Liver (tissue), 9 donors: ENCODE measurements around the gene XXYLT1. TPM values are rescaled to one million over a fixed set of nuclear protein-coding genes. Genes with fewer than 3 reads are reported as not detected.

Experiments
- DNase-seq: peaks from one replicate; pipeline ENCODE4 v3.0.0-alpha.2; 2017; ENCODE audit warnings: low spot score
- H3K27ac ChIP-seq, 2 donors: one replicate each; pipeline ENCODE4 v1.7.0; 2013; ENCODE audit warnings: inconsistent platforms in 2 of 2, low read length in 2 of 2, control low read depth in 1 of 2, low read depth in 1 of 2, mild to moderate bottlenecking in 1 of 2
- H3K27me3 ChIP-seq, 4 donors: one replicate each; pipeline versions ENCODE4 v1.6.1 to v1.7.0; 2013; ENCODE audit warnings: low read length in 3 of 4, inconsistent platforms in 1 of 4, mild to moderate bottlenecking in 1 of 4, moderate library complexity in 1 of 4; ENCODE audit not compliant: control insufficient read depth in 4 of 4, insufficient read depth in 4 of 4
- H3K36me3 ChIP-seq, 4 donors: one replicate each; pipeline versions ENCODE4 v1.6.1 to v1.7.0; 2013; ENCODE audit warnings: low read length in 3 of 4, mild to moderate bottlenecking in 3 of 4, low read depth in 1 of 4, moderate library complexity in 1 of 4; ENCODE audit not compliant: control insufficient read depth in 4 of 4, insufficient read depth in 3 of 4
- H3K4me1 ChIP-seq, 4 donors: one replicate each; pipeline versions ENCODE4 v1.6.1 to v1.7.0; 2013; ENCODE audit warnings: low read length in 3 of 4, mild to moderate bottlenecking in 3 of 4, moderate library complexity in 1 of 4; ENCODE audit not compliant: control insufficient read depth in 4 of 4, insufficient read depth in 4 of 4
- H3K4me3 ChIP-seq, 3 donors: one replicate each; pipeline versions ENCODE4 v1.6.1 to v1.7.0; 2013; ENCODE audit warnings: low read length in 3 of 3, control low read depth in 1 of 3, low read depth in 1 of 3, mild to moderate bottlenecking in 1 of 3
- H3K9ac ChIP-seq, 2 donors: one replicate each; pipeline ENCODE4 v1.7.0; 2013; ENCODE audit warnings: low read length in 2 of 2, mild to moderate bottlenecking in 2 of 2, moderate library complexity in 2 of 2, control low read depth in 1 of 2, low read depth in 1 of 2
- H3K9me3 ChIP-seq, 4 donors: one replicate each; pipeline versions ENCODE4 v1.6.1 to v1.7.0; 2013; ENCODE audit warnings: low read length in 3 of 4; ENCODE audit not compliant: control insufficient read depth in 4 of 4
- ATF3 ChIP-seq: IDR thresholded peaks from 2 replicates; pipeline ENCODE4 v1.6.1; 2016; ENCODE audit warnings: antibody characterized with exemption
- CTCF ChIP-seq: fragments of 150-350 bp; IDR thresholded peaks from 2 replicates; pipeline ENCODE4 v1.5.1; 2017; ENCODE audit warnings: improper control_type of control experiment, low read depth, low read length; ENCODE audit not compliant: missing input control
- EGR1 ChIP-seq, 2 donors: IDR thresholded peaks; 2 replicates each; pipeline ENCODE4 v1.6.1; 2016 to 2018; ENCODE audit warnings: antibody characterized with exemption in 2 of 2, low read depth in 2 of 2
- FOXA1 ChIP-seq: IDR thresholded peaks from 2 replicates; pipeline ENCODE4 v1.6.1; 2016; ENCODE audit warnings: antibody characterized with exemption
- FOXA2 ChIP-seq: IDR thresholded peaks from 2 replicates; pipeline ENCODE4 v1.6.1; 2016; ENCODE audit warnings: antibody characterized with exemption
- GABPA ChIP-seq, 2 donors: IDR thresholded peaks in 1 of 2; conservative IDR thresholded peaks in 1 of 2; 2 replicates each; pipeline ENCODE4 v1.6.1; 2016; ENCODE audit warnings: antibody characterized with exemption in 2 of 2, mild to moderate bottlenecking in 1 of 2, moderate library complexity in 1 of 2
- HNF4A ChIP-seq, 2 donors: conservative IDR thresholded peaks; 2 replicates each; pipeline ENCODE4 v1.6.1; 2016; ENCODE audit warnings: antibody characterized with exemption in 2 of 2, mild to moderate bottlenecking in 2 of 2
- HNF4G ChIP-seq: IDR thresholded peaks from 2 replicates; pipeline ENCODE4 v1.6.1; 2016; ENCODE audit warnings: antibody characterized with exemption
- JUND ChIP-seq, 2 donors: IDR thresholded peaks; 2 replicates each; pipeline ENCODE4 v1.6.1; 2016; ENCODE audit warnings: antibody characterized with exemption in 2 of 2
- MAX ChIP-seq: IDR thresholded peaks from 2 replicates; pipeline ENCODE4 v1.6.1; 2016; ENCODE audit warnings: antibody characterized with exemption
- NR2F2 ChIP-seq: IDR thresholded peaks from 2 replicates; pipeline ENCODE4 v1.6.1; 2016; ENCODE audit warnings: antibody characterized with exemption
- RAD21 ChIP-seq, 2 donors: IDR thresholded peaks; 2 replicates each; pipeline ENCODE4 v1.6.1; 2016; ENCODE audit warnings: antibody characterized with exemption in 2 of 2, mild to moderate bottlenecking in 2 of 2
- REST ChIP-seq: IDR thresholded peaks from 2 replicates; pipeline ENCODE4 v1.6.1; 2016; ENCODE audit warnings: antibody characterized with exemption, mild to moderate bottlenecking
- RXRA ChIP-seq, 2 donors: IDR thresholded peaks; 2 replicates each; pipeline ENCODE4 v1.6.1; 2017 to 2018; ENCODE audit warnings: antibody characterized with exemption in 2 of 2, mild to moderate bottlenecking in 1 of 2
- SP1 ChIP-seq: IDR thresholded peaks from 2 replicates; pipeline ENCODE4 v1.6.1; 2018; ENCODE audit warnings: antibody characterized with exemption, mild to moderate bottlenecking
- TAF1 ChIP-seq: conservative IDR thresholded peaks from 2 replicates; pipeline ENCODE4 v1.6.1; 2016; ENCODE audit warnings: antibody characterized with exemption, mild to moderate bottlenecking
- YY1 ChIP-seq: IDR thresholded peaks from 2 replicates; pipeline ENCODE4 v1.6.1; 2016; ENCODE audit warnings: antibody characterized with exemption, mild to moderate bottlenecking
- ZBTB33 ChIP-seq: IDR thresholded peaks from 2 replicates; pipeline ENCODE4 v1.6.1; 2016; ENCODE audit warnings: antibody characterized with exemption
- WGBS: extraction: QIAGEN DNeasy Blood & Tissue Kit; methylation state at CpG from one replicate; pipeline ENCODE4 v1.1.7; 2013; 5-methylcytosine and 5-hydroxymethylcytosine counted together
- polyA plus RNA-seq, 2 donors: library from polyadenylated mRNA; stranded (reverse) in 1 of 2; unstranded in 1 of 2; fragments of 200-250 nt in 1 of 2; fragments of >200 nt in 1 of 2; fragmentation: Nextera tagmentation in 1 of 2; extraction: Ambion mirVana in 1 of 2; gene quantifications; one replicate each; pipeline versions ENCODE4 v1.2.1 to v1.2.3, GENCODE V29; 2013 to 2015
- total RNA-seq, 2 donors: library from RNA; depleted of rRNA; stranded (reverse); fragments of >200 nt; gene quantifications; one replicate each; pipeline ENCODE4 v1.2.3, GENCODE V29; 2014
- donor health status: healthy.
- donor health status: healthy.
- donor health status: healthy.
- donor health status: healthy.
- donor health status: healthy.

The XXYLT1 gene
- total and polyA plus RNA-seq, 4 donors = 0.93 to 7.6 (median 2.8) TPM

GRCh38 chr3:195131176-195131575 lies 139.8 kb downstream of the XXYLT1 start:
- Histone ChIP-seq H3K36me3 (no peaks in the 10 kb centered on the region), H3K9me3 (no peaks in the 10 kb centered on the region), H3K27me3 (no peaks in the 10 kb centered on the region), H3K4me3 (no peak overlapping the region), H3K27ac (no peak overlapping the region), H3K9ac (no peak overlapping the region), H3K4me1 (no peaks in the 10 kb centered on the region)
- DNase-seq = no peak
- TF ChIP-seq HNF4A (conservative IDR thresholded peaks at IDR 0.05) (no peak), FOXA2 (no peak), EGR1 (IDR thresholded peaks at IDR 0.05; ENCODE audit: low read depth in 2 of 2) (no peak), GABPA (IDR thresholded peaks at IDR 0.05 in 1 of 2, conservative IDR thresholded peaks at IDR 0.05 in 1 of 2) (no peak), RXRA (IDR thresholded peaks at IDR 0.05) (no peak), FOXA1 (no peak), SP1 (no peak), HNF4G (no peak), REST (no peak), JUND (IDR thresholded peaks at IDR 0.05) (no peak), YY1 (no peak), CTCF (no peak), TAF1 (no peak), NR2F2 (no peak), MAX (no peak), ATF3 (no peak), ZBTB33 (no peak), RAD21 (IDR thresholded peaks at IDR 0.05) (no peak)
- whole genome bisulfite sequencing = 96% methylated on average over 4 of the region's 4 CpGs
